Fibroblast of villous mesenchyme (primary cell): ENCODE measurements around the gene DYNC2LI1. TPM values are rescaled to one million over a fixed set of nuclear protein-coding genes. Genes with fewer than 3 reads are reported as not detected.

Experiments used
- DNase-seq: peaks from one replicate; pipeline ENCODE4 v3.0.0-alpha.2; 2010; ENCODE audit warnings: low read depth
- H3K4me3 ChIP-seq: 2 replicates; pipeline ENCODE4 v1.5.1; 2011; ENCODE audit warnings: low read depth, mild to moderate bottlenecking, low read length
- CTCF ChIP-seq: IDR thresholded peaks from 2 replicates; pipeline ENCODE4 v1.5.1; 2012; ENCODE audit warnings: low read depth, mild to moderate bottlenecking, low read length; ENCODE audit not compliant: insufficient read depth
- total RNA-seq: library from RNA; depleted of rRNA; stranded (reverse); fragments of >200 nt; gene quantifications from 2 replicates; pipeline ENCODE4 v1.2.3, GENCODE V29; 2012

Gene DYNC2LI1
- total RNA-seq, 1 donor, result 28.9 TPM

- TF ChIP-seq CTCF, result no peak
Measured at GRCh38 chr2:43736637-43737036, 37.2 kb upstream of the DYNC2LI1 start.

DNA sequence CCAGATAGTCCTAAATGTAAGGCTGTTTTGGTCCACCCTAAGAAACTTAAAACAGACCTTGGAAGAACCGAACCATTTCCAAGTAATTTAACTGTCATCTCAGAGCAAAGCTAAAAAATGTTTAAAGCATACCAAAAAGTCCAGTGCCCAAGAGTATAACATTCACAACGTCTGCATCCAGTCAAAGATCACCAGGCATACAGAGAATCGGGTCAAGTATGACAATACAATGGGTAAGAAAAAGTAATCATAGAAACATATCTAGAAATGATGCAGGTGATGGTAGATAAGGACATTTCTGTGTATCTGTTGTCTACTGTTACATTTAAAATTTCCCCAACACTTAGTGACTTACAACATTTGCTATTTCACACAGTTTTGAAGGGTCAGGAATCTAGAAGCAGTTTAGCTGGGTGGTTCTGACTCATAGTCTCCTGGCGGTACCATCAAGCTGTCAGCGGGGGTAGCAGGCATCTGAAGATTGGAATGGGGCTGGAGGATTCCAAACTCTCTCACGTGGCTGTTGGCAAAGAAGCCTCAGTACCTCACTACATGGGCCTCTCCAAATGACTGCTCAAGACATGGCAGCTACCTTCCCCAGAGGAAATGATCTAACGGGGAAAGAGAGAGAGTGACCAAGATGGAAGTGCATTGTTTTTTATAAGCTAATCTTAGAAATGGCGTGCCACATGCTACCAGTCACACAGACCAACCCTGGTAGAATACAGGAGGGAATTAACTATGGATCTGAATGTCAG lies 36.6 kb upstream of the DYNC2LI1 start:
- peak; percentile 68 for DNase-seq
- H3K4me3 ChIP-seq, result no peak overlapping the region
- no peak for TF ChIP-seq CTCF

More at GRCh38 chr2:43736637-43737036, 37.2 kb upstream of the DYNC2LI1 start:
- no peak for DNase-seq
- H3K4me3 ChIP-seq, result no peak overlapping the region

GRCh38 chr2:43737855-43738254 lies 36.0 kb upstream of the DYNC2LI1 start:
- no peak for DNase-seq
- TF ChIP-seq CTCF, result no peak
- H3K4me3 ChIP-seq, result no peak overlapping the region

GRCh38 chr2:43738257-43738656 lies 35.6 kb upstream of the DYNC2LI1 start:
- no peak for DNase-seq
- H3K4me3 ChIP-seq, result no peak overlapping the region
- no peak for TF ChIP-seq CTCF

DNA sequence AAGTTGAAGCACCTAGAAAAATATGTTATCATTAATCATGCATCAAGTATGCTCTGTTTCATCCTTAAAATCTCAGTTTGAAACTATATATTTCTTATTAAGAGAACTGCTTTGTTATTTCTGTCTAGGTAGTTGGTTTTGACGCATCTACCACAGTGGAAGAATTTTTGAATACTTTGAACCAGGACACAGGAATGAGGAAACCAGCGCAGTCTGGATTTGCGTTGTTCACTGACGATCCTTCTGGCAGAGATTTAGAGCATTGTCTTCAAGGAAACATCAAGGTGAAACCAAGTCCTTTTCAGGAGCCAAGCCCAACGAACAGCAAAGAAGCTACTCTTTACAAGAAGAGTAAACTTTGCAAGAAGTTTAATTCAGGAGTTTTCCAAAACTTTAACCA lies 30.1 kb upstream of the DYNC2LI1 start:
- H3K4me3 ChIP-seq, result no peak overlapping the region
- TF ChIP-seq CTCF, result no peak
- DNase-seq, result no peak

DNA sequence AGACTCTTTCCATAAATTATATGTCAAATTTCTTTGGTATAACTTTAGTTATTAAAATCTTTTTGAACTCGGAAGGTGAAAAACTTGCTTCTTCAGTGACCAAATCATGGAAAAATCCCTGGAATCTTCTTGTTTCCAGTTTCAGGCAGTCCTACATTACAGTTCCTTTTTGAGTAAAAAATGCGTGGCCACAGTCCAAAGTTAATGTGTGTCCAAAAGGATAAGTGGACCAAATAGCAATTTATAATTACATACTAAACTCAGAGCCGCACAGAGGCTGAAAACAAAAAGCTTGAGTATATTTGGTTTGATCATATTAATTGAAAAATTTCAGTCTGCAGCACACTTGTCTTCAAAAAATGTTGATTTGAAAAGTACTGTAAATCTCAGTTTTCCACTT lies 28.4 kb upstream of the DYNC2LI1 start:
- no peak for TF ChIP-seq CTCF
- H3K4me3 ChIP-seq, result no peak overlapping the region
- DNase-seq, result peak; percentile 45

- DNase-seq, result no peak
- H3K4me3 ChIP-seq, result no peak overlapping the region
- TF ChIP-seq CTCF, result no peak
Measured at GRCh38 chr2:43748333-43748732, 25.5 kb upstream of the DYNC2LI1 start.
